Nephron (organoid): ENCODE data around the gene UBE2G1.

Experiments used
- H3K27ac Mint-ChIP-seq, 3 experiments: 2 replicates each; pipeline ENCODE4 v1.8.0; 2020; ENCODE audit warnings: mixed read lengths in 3 of 3, mild to moderate bottlenecking in 2 of 3, moderate library complexity in 1 of 3
- H3K27me3 Mint-ChIP-seq: 2 replicates; pipeline ENCODE4 v1.8.0; 2021; ENCODE audit warnings: low read depth, mild to moderate bottlenecking, moderate library complexity, mixed read lengths
- H3K36me3 Mint-ChIP-seq: 2 replicates; pipeline ENCODE4 v1.8.0; 2020; ENCODE audit warnings: low read depth, mixed read lengths
- H3K4me1 Mint-ChIP-seq: 2 replicates; pipeline ENCODE4 v1.8.0; 2020; ENCODE audit warnings: mixed read lengths
- H3K4me3 Mint-ChIP-seq, 3 experiments: 2 replicates each; pipeline ENCODE4 v1.8.0; 2020; ENCODE audit warnings: mild to moderate bottlenecking in 3 of 3, mixed read lengths in 3 of 3, moderate library complexity in 2 of 3
- H3K9me3 Mint-ChIP-seq: 2 replicates; pipeline ENCODE4 v1.8.0; 2020; ENCODE audit warnings: mixed read lengths
- CTCF ChIP-seq, 3 experiments: fragments of 200-600 bp; sonication (generic); IDR thresholded peaks; one replicate each; pipeline ENCODE4 v1.5.0; 2021; ENCODE audit warnings: antibody characterized with exemption in 3 of 3; ENCODE audit not compliant: unreplicated experiment in 3 of 3

Gene UBE2G1

GRCh38 chr17:4235372-4236279, 130.8 kb downstream of the UBE2G1 start:
- Mint-ChIP-seq H3K4me3 (no peak overlapping the region), H3K4me1 (peaks cover 18% of the 10 kb centered on the region), H3K36me3 (peaks cover 45% of the 10 kb centered on the region), H3K27ac (no peak overlapping the region), H3K27me3 (no peaks in the 10 kb centered on the region), H3K9me3 (no peaks in the 10 kb centered on the region)
- no peak for TF ChIP-seq CTCF (IDR thresholded peaks at IDR 0.05; ENCODE audit: unreplicated experiment in 3 of 3)

- no peak for TF ChIP-seq CTCF (IDR thresholded peaks at IDR 0.05; ENCODE audit: unreplicated experiment in 3 of 3)
- Mint-ChIP-seq H3K4me3 (no peak overlapping the region), H3K27ac (no peak overlapping the region), H3K9me3 (no peaks in the 10 kb centered on the region), H3K36me3 (peaks cover 45% of the 10 kb centered on the region), H3K4me1 (peaks cover 30% of the 10 kb centered on the region), H3K27me3 (no peaks in the 10 kb centered on the region)
Observed at GRCh38 chr17:4234401-4234800, 132.1 kb downstream of the UBE2G1 start.

- Mint-ChIP-seq H3K27me3 (no peaks in the 10 kb centered on the region), H3K4me3 (no peak overlapping the region), H3K36me3 (peaks cover 41% of the 10 kb centered on the region), H3K27ac (no peak overlapping the region), H3K9me3 (no peaks in the 10 kb centered on the region), H3K4me1 (peaks cover 31% of the 10 kb centered on the region)
- TF ChIP-seq CTCF (IDR thresholded peaks at IDR 0.05; ENCODE audit: unreplicated experiment in 3 of 3): no peak
Observed at GRCh38 chr17:4233668-4234258, 132.7 kb downstream of the UBE2G1 start.

- no peaks in the 10 kb centered on the region for H3K27me3 Mint-ChIP-seq
- no peak for TF ChIP-seq CTCF (IDR thresholded peaks at IDR 0.05; ENCODE audit: unreplicated experiment in 3 of 3)
- peak overlapping the region in 1 of 3 experiments; percentile 5 for H3K27ac Mint-ChIP-seq
- no peak overlapping the region for H3K4me3 Mint-ChIP-seq
- H3K4me1 Mint-ChIP-seq: peaks cover 31% of the 10 kb centered on the region
- H3K9me3 Mint-ChIP-seq: no peaks in the 10 kb centered on the region
- H3K36me3 Mint-ChIP-seq: peaks cover 46% of the 10 kb centered on the region
Observed at GRCh38 chr17:4232168-4232813, 134.2 kb downstream of the UBE2G1 start.

GRCh38 chr17:4229627-4230541, 136.6 kb downstream of the UBE2G1 start:
- peaks cover 42% of the 10 kb centered on the region for H3K36me3 Mint-ChIP-seq
- no peaks in the 10 kb centered on the region for H3K27me3 Mint-ChIP-seq
- TF ChIP-seq CTCF (IDR thresholded peaks at IDR 0.05; ENCODE audit: unreplicated experiment in 3 of 3): no peak
- peak overlapping the region; percentile 53 to 94 (median 90) for H3K27ac Mint-ChIP-seq
- no peaks in the 10 kb centered on the region for H3K9me3 Mint-ChIP-seq
- peak overlapping the region in 1 of 3 experiments; percentile 22 for H3K4me3 Mint-ChIP-seq
- H3K4me1 Mint-ChIP-seq: peaks cover 25% of the 10 kb centered on the region
